CD4-positive, CD25-positive, alpha-beta regulatory T cell (primary cell): Measurements from ENCODE around the gene UTP11. TPM values are rescaled to one million over a fixed set of nuclear protein-coding genes. Genes with fewer than 3 reads are reported as not detected.

Experiments
- ATAC-seq, 2 donors: fragments of 150-1000 bp; cut with Tn5 transposase; one replicate each; pipeline ENCODE4 v1.10.0; 2021; ENCODE audit warnings: low read depth in 2 of 2, moderate number of reproducible peaks in 2 of 2, moderate library complexity in 1 of 2
- DNase-seq, 3 donors: peaks; one replicate each; pipeline versions ENCODE4 v3.0.0 to v3.0.0-alpha.2; 2012 to 2022; ENCODE audit warnings: mixed read lengths in 1 of 3
- H3K27ac ChIP-seq: one replicate; pipeline ENCODE4 v1.7.0; 2013; ENCODE audit warnings: mild to moderate bottlenecking, low read length; ENCODE audit not compliant: insufficient read depth, poor library complexity, severe bottlenecking
- H3K27me3 ChIP-seq: one replicate; pipeline ENCODE4 v1.7.0; 2013; ENCODE audit warnings: low read length; ENCODE audit not compliant: control insufficient read depth, insufficient read depth
- H3K36me3 ChIP-seq: one replicate; pipeline ENCODE4 v1.7.0; 2013; ENCODE audit warnings: mild to moderate bottlenecking, low read length, moderate library complexity; ENCODE audit not compliant: control insufficient read depth, insufficient read depth
- H3K4me1 ChIP-seq: 2 replicates; pipeline ENCODE4 v1.7.0; 2013; ENCODE audit warnings: mild to moderate bottlenecking, low read length; ENCODE audit not compliant: insufficient read depth, control insufficient read depth, poor library complexity, severe bottlenecking
- H3K4me3 ChIP-seq: one replicate; pipeline ENCODE4 v1.7.0; 2013; ENCODE audit warnings: low read depth, mild to moderate bottlenecking, low read length, moderate library complexity
- H3K9me3 ChIP-seq, 2 experiments: 1 replicate in 1 of 2; 2 replicates in 1 of 2; pipeline ENCODE4 v1.7.0; 2013; ENCODE audit warnings: low read length in 2 of 2, mild to moderate bottlenecking in 1 of 2, moderate library complexity in 1 of 2; ENCODE audit not compliant: control insufficient read depth in 2 of 2
- H3K27ac Mint-ChIP-seq, 3 donors: one replicate each; pipeline ENCODE4 v1.8.0; 2020 to 2022; ENCODE audit warnings: mild to moderate bottlenecking in 3 of 3, mixed read lengths in 3 of 3, moderate library complexity in 2 of 3
- H3K27me3 Mint-ChIP-seq: one replicate; pipeline ENCODE4 v1.8.0; 2022; ENCODE audit warnings: mild to moderate bottlenecking, mixed read lengths
- H3K36me3 Mint-ChIP-seq: one replicate; pipeline ENCODE4 v1.8.0; 2020; ENCODE audit warnings: mixed read lengths
- H3K4me1 Mint-ChIP-seq, 4 donors: one replicate each; pipeline ENCODE4 v1.8.0; 2020 to 2022; ENCODE audit warnings: mixed read lengths in 4 of 4, mild to moderate bottlenecking in 1 of 4
- H3K4me3 Mint-ChIP-seq, 4 donors: one replicate each; pipeline ENCODE4 v1.8.0; 2020 to 2022; ENCODE audit warnings: mild to moderate bottlenecking in 4 of 4, mixed read lengths in 4 of 4, moderate library complexity in 3 of 4
- H3K9me3 Mint-ChIP-seq, 7 donors: one replicate each; pipeline ENCODE4 v1.8.0; 2020 to 2022; ENCODE audit warnings: mixed read lengths in 7 of 7, mild to moderate bottlenecking in 3 of 7, moderate library complexity in 2 of 7
- polyA plus RNA-seq, 4 donors: library from polyadenylated mRNA; unstranded; fragments of 300-500 nt; fragmentation: Illumina TruSeq; gene quantifications; one replicate each; pipeline ENCODE4 v1.2.3, GENCODE V29; 2021
- total RNA-seq: library from RNA; stranded (reverse); gene quantifications from one replicate; pipeline ENCODE4 v1.2.3, GENCODE V29; 2022

UTP11 gene
- total and polyA plus RNA-seq, 5 donors from 2014 or later: 12.3 to 31.1 (median 22.0) TPM

GRCh38 chr1:38005195-38006007, 7.1 kb upstream of the UTP11 start, which contains the start of gene FHL3:
Gene FHL3 (minus strand): TSS chr1:38005514. CDS start chr1:37999412, 6,102 bp downstream.
- Histone ChIP-seq H3K27me3 (no peaks in the 10 kb centered on the region), H3K4me1 (peaks cover 37% of the 10 kb centered on the region), H3K27ac (peak within 1 kb of the TSS; percentile 66), H3K36me3 (no peaks in the 10 kb centered on the region), H3K4me3 (peak within 1 kb of the TSS; percentile 70), H3K9me3 (no peaks in the 10 kb centered on the region)
- peak; percentile 7 to 13 for ATAC-seq
- Mint-ChIP-seq H3K4me1 (peaks cover 0 to 57% (median 30%) of the 10 kb centered on the region in 4 donors), H3K27me3 (no peaks in the 10 kb centered on the region), H3K4me3 (peak within 1 kb of the TSS; percentile 87 to 94 (median 90)), H3K9me3 (no peaks in the 10 kb centered on the region), H3K27ac (peak within 1 kb of the TSS; percentile 80 to 84 (median 83)), H3K36me3 (no peaks in the 10 kb centered on the region)
- peak in 2 of 3 donors; percentile 47 to 68 for DNase-seq

GRCh38 chr1:38006008-38006828, 6.3 kb upstream of the UTP11 start:
- DNase-seq (no peak), ATAC-seq (no peak)
- Mint-ChIP-seq H3K9me3 (no peaks in the 10 kb centered on the region), H3K4me1 (peaks cover under 1 to 55% (median 32%) of the 10 kb centered on the region in 4 donors), H3K36me3 (no peaks in the 10 kb centered on the region), H3K4me3 (peak overlapping the region; percentile 71 to 87 (median 80)), H3K27ac (peak overlapping the region; percentile 63 to 80 (median 67)), H3K27me3 (no peaks in the 10 kb centered on the region)
- H3K9me3 ChIP-seq: no peaks in the 10 kb centered on the region
- peaks cover 32% of the 10 kb centered on the region for H3K4me1 ChIP-seq
- peak overlapping the region; percentile 66 for H3K27ac ChIP-seq
- no peak overlapping the region for H3K4me3 ChIP-seq
- no peaks in the 10 kb centered on the region for H3K36me3 ChIP-seq
- no peaks in the 10 kb centered on the region for H3K27me3 ChIP-seq

- peak in 2 of 3 donors; percentile 57 to 84 for DNase-seq
- H3K4me3 ChIP-seq: no peak overlapping the region
- H3K4me1 ChIP-seq: peaks cover 31% of the 10 kb centered on the region
- Mint-ChIP-seq H3K36me3 (no peaks in the 10 kb centered on the region), H3K9me3 (no peaks in the 10 kb centered on the region), H3K27ac (peak overlapping the region; percentile 79 to 97 (median 87)), H3K27me3 (no peaks in the 10 kb centered on the region), H3K4me1 (peaks cover 12 to 61% (median 40%) of the 10 kb centered on the region in 4 donors), H3K4me3 (peak overlapping the region; percentile 15 to 70 (median 37))
- H3K27me3 ChIP-seq: no peaks in the 10 kb centered on the region
- peak; percentile 52 to 71 for ATAC-seq
- no peaks in the 10 kb centered on the region for H3K36me3 ChIP-seq
- no peaks in the 10 kb centered on the region for H3K9me3 ChIP-seq
- H3K27ac ChIP-seq: peak overlapping the region; percentile 5
These were observed 3.3 kb upstream of the UTP11 start for GRCh38 chr1:38009088-38009840.

- Mint-ChIP-seq H3K27me3 (no peaks in the 10 kb centered on the region), H3K9me3 (no peaks in the 10 kb centered on the region), H3K4me1 (peaks cover 12 to 57% (median 36%) of the 10 kb centered on the region in 4 donors), H3K27ac (peak overlapping the region; percentile 49 to 87 (median 79)), H3K4me3 (peak overlapping the region in 2 of 4 donors; percentile 57 to 58), H3K36me3 (no peaks in the 10 kb centered on the region)
- Histone ChIP-seq H3K4me3 (no peak overlapping the region), H3K27ac (no peak overlapping the region), H3K27me3 (no peaks in the 10 kb centered on the region), H3K9me3 (no peaks in the 10 kb centered on the region), H3K4me1 (peaks cover 30% of the 10 kb centered on the region), H3K36me3 (no peaks in the 10 kb centered on the region)
- ATAC-seq: no peak
- DNase-seq: no peak
These were observed 2.7 kb upstream of the UTP11 start for GRCh38 chr1:38009841-38010180.

- Histone ChIP-seq H3K4me1 (peaks cover 27% of the 10 kb centered on the region), H3K27ac (peak overlapping the region; percentile 87), H3K9me3 (no peaks in the 10 kb centered on the region), H3K27me3 (no peaks in the 10 kb centered on the region), H3K4me3 (peak overlapping the region; percentile 91), H3K36me3 (peaks cover 29% of the 10 kb centered on the region)
- H3K4me3 Mint-ChIP-seq: peak overlapping the region; percentile 97 to 98 (median 98)
- peaks cover 12 to 67% (median 47%) of the 10 kb centered on the region in 4 donors for H3K4me1 Mint-ChIP-seq
- peaks cover 11% of the 10 kb centered on the region for H3K36me3 Mint-ChIP-seq
- H3K9me3 Mint-ChIP-seq: no peaks in the 10 kb centered on the region
- peak overlapping the region; percentile 27 to 99 (median 99) for H3K27ac Mint-ChIP-seq
- no peaks in the 10 kb centered on the region for H3K27me3 Mint-ChIP-seq
- ATAC-seq (no peak), DNase-seq (no peak)
These were observed 691 bp downstream of the UTP11 start for GRCh38 chr1:38013227-38013622.

- H3K4me1 Mint-ChIP-seq: peaks cover 18 to 68% (median 47%) of the 10 kb centered on the region in 4 donors
- H3K36me3 Mint-ChIP-seq: peaks cover 20% of the 10 kb centered on the region
- peak overlapping the region; percentile 52 to 99 (median 99) for H3K27ac Mint-ChIP-seq
These were observed 1.6 kb downstream of the UTP11 start for GRCh38 chr1:38014171-38014570.

More at GRCh38 chr1:38014171-38014570, 1.6 kb downstream of the UTP11 start:
- Histone ChIP-seq H3K27ac (no peak overlapping the region), H3K36me3 (peaks cover 33% of the 10 kb centered on the region), H3K4me3 (no peak overlapping the region), H3K9me3 (no peaks in the 10 kb centered on the region), H3K27me3 (no peaks in the 10 kb centered on the region), H3K4me1 (peaks cover 23% of the 10 kb centered on the region)
- no peak for DNase-seq
- H3K4me3 Mint-ChIP-seq: peak overlapping the region in 3 of 4 donors; percentile 8 to 97 (median 48)
- no peak for ATAC-seq
- no peaks in the 10 kb centered on the region for H3K9me3 Mint-ChIP-seq
- no peaks in the 10 kb centered on the region for H3K27me3 Mint-ChIP-seq
